GM19452 (cell line): ENCODE measurements around the gene SYNE2.
A peak's percentile ranks its signal among the peaks of the same experiment; 100 is the strongest.

Experiments used
- ATAC-seq: cut with Tn5 transposase; IDR thresholded peaks from one replicate; pipeline ENCODE4 v1.9.1; 2021; ENCODE audit not compliant: unreplicated experiment

SYNE2 gene

GRCh38 chr14:64213853-64214570 lies 361.2 kb downstream of the SYNE2 start:
- no peak for ATAC-seq

- no peak for ATAC-seq
Observed at GRCh38 chr14:64215274-64215673, 362.5 kb downstream of the SYNE2 start.

- no peak for ATAC-seq
Observed at GRCh38 chr14:64215978-64216377, 363.2 kb downstream of the SYNE2 start.

- no peak for ATAC-seq
Observed at GRCh38 chr14:64217308-64217707, 364.5 kb downstream of the SYNE2 start.

GRCh38 chr14:64217834-64218233 lies 365.0 kb downstream of the SYNE2 start:
- no peak for ATAC-seq

GRCh38 chr14:64218344-64219240 lies 365.8 kb downstream of the SYNE2 start:
- ATAC-seq, result no peak

GRCh38 chr14:64220056-64220455 lies 367.3 kb downstream of the SYNE2 start:
- no peak for ATAC-seq

GRCh38 chr14:64220466-64220865 lies 367.7 kb downstream of the SYNE2 start:
- ATAC-seq, result no peak

GRCh38 chr14:64221391-64222003 lies 368.7 kb downstream of the SYNE2 start:
- no peak for ATAC-seq

- ATAC-seq, result no peak
Observed at GRCh38 chr14:64225151-64225757, 372.4 kb downstream of the SYNE2 start.

GRCh38 chr14:64227856-64228255 lies 375.1 kb downstream of the SYNE2 start:
- no peak for ATAC-seq

- no peak for ATAC-seq
Observed at GRCh38 chr14:64229489-64229888, 376.7 kb downstream of the SYNE2 start.

- peak; percentile 49 for ATAC-seq
Observed at GRCh38 chr14:64232095-64232838, 379.5 kb downstream of the SYNE2 start.

GRCh38 chr14:64232944-64233343 lies 380.1 kb downstream of the SYNE2 start:
- no peak for ATAC-seq

GRCh38 chr14:64233531-64234190 lies 380.9 kb downstream of the SYNE2 start:
- no peak for ATAC-seq

- no peak for ATAC-seq
Observed at GRCh38 chr14:64234877-64235651, 382.3 kb downstream of the SYNE2 start.

GRCh38 chr14:64235652-64236640 lies 383.1 kb downstream of the SYNE2 start:
- ATAC-seq, result peak; percentile 59

GRCh38 chr14:64238049-64238448 lies 385.2 kb downstream of the SYNE2 start:
- no peak for ATAC-seq
